ENCODE data around the gene CCDC57.

Gene CCDC57

GRCh38 chr17:82121660-82122629 lies 90.7 kb downstream of the CCDC57 start:
- no peak for DNase-seq (ENCODE audit: low spot score)

- DNase-seq (ENCODE audit: low spot score): no peak
These were observed 91.4 kb downstream of the CCDC57 start for GRCh38 chr17:82121246-82121645.

GRCh38 chr17:82120148-82120547 lies 92.5 kb downstream of the CCDC57 start:
- DNase-seq (ENCODE audit: low spot score): no peak

- DNase-seq (ENCODE audit: low spot score): no peak
These were observed 93.7 kb downstream of the CCDC57 start for GRCh38 chr17:82118815-82119380.

GRCh38 chr17:82118168-82118814 lies 94.4 kb downstream of the CCDC57 start:
- no peak for DNase-seq (ENCODE audit: low spot score)

GRCh38 chr17:82117139-82118090 lies 95.2 kb downstream of the CCDC57 start:
- no peak for DNase-seq (ENCODE audit: low spot score)

GRCh38 chr17:82116246-82116645 lies 96.4 kb downstream of the CCDC57 start:
- DNase-seq (ENCODE audit: low spot score): no peak

GRCh38 chr17:82114872-82115271 lies 97.8 kb downstream of the CCDC57 start:
- no peak for DNase-seq (ENCODE audit: low spot score)

- DNase-seq (ENCODE audit: low spot score): no peak
These were observed 98.2 kb downstream of the CCDC57 start for GRCh38 chr17:82114447-82114846.

GRCh38 chr17:82113941-82114340 lies 98.7 kb downstream of the CCDC57 start:
- DNase-seq (ENCODE audit: low spot score): no peak

- no peak for DNase-seq (ENCODE audit: low spot score)
These were observed 99.2 kb downstream of the CCDC57 start for GRCh38 chr17:82113422-82113821.

GRCh38 chr17:82112914-82113311 lies 99.7 kb downstream of the CCDC57 start:
- no peak for DNase-seq (ENCODE audit: low spot score)

GRCh38 chr17:82112181-82112913 lies 100.3 kb downstream of the CCDC57 start:
- DNase-seq (ENCODE audit: low spot score): no peak

GRCh38 chr17:82110298-82110697 lies 102.3 kb downstream of the CCDC57 start:
- no peak for DNase-seq (ENCODE audit: low spot score)

GRCh38 chr17:82108961-82109475 lies 103.6 kb downstream of the CCDC57 start:
- no peak for DNase-seq (ENCODE audit: low spot score)

GRCh38 chr17:82108496-82108945 lies 104.1 kb downstream of the CCDC57 start:
- no peak for DNase-seq (ENCODE audit: low spot score)

GRCh38 chr17:82108038-82108437 lies 104.6 kb downstream of the CCDC57 start:
- no peak for DNase-seq (ENCODE audit: low spot score)

GRCh38 chr17:82107341-82107860 lies 105.2 kb downstream of the CCDC57 start:
- no peak for DNase-seq (ENCODE audit: low spot score)

GRCh38 chr17:82106688-82107305 lies 105.8 kb downstream of the CCDC57 start:
- no peak for DNase-seq (ENCODE audit: low spot score)

Measured in LoVo (cell line).